Prostate gland (tissue), 2 donors: Measurements from ENCODE around the gene CCDC136.

Experiments used
- CTCF ChIP-seq, 4 experiments: fragments of 200-600 bp in 2 of 4; fragments of 450-650 bp in 2 of 4; sonication (generic) in 2 of 4; IDR thresholded peaks; 1 replicate in 3 of 4; 2 replicates in 1 of 4; pipeline ENCODE4 v1.5.1; 2016 to 2019; ENCODE audit warnings: antibody characterized with exemption in 4 of 4, mild to moderate bottlenecking in 2 of 4, moderate library complexity in 2 of 4
- POLR2AphosphoS5 ChIP-seq: sonication (generic); formaldehyde crosslinking; IDR thresholded peaks from one replicate; pipeline ENCODE4 v1.6.1; 2017; ENCODE audit warnings: antibody characterized with exemption

- TF ChIP-seq CTCF (IDR thresholded peaks at IDR 0.05) (no peak), POLR2AphosphoS5 (no peak)
These were observed 3.4 kb downstream of the CCDC136 start for GRCh38 chr7:128795129-128795528.
